ENCODE results near the gene SENP2. TPM values are rescaled to one million over a fixed set of nuclear protein-coding genes. Genes with fewer than 3 reads are reported as not detected.

The SENP2 gene
- total RNA-seq, 1 experiment from 2014 or later = 56.9 TPM

GRCh38 chr3:185653949-185654757, 68.1 kb downstream of the SENP2 start:
- ChIA-PET POLR2A (interaction anchor here (0.6 kb wide), 1 partner anchor 135 kb away, joined by 3 read pairs; no protein-coding TSS in a partner anchor), CTCF (no interaction called here)
- peaks cover 72% of the 10 kb centered on the region for H3K36me3 Mint-ChIP-seq

GRCh38 chr3:185654758-185655145, 68.7 kb downstream of the SENP2 start:
- Mint-ChIP-seq H3K27ac (no peak overlapping the region), H3K36me3 (peaks cover 71% of the 10 kb centered on the region), H3K27me3 (ENCODE audit: low read depth) (no peaks in the 10 kb centered on the region; the same call in 1 of the 2 replicates), H3K9me3 (no peaks in the 10 kb centered on the region), H3K4me3 (no peak overlapping the region), H3K4me1 (no peaks in the 10 kb centered on the region)
- POLR2A ChIA-PET = interaction anchor here (0.6 kb wide), 1 partner anchor 135 kb away, joined by 3 read pairs; no protein-coding TSS in a partner anchor
- no peak for DNase-seq (ENCODE audit: low spot score)
- CTCF ChIA-PET = no interaction called here
- no peak for ATAC-seq
- TF ChIP-seq PRRX2 (CRISPR knock-in tag; IDR thresholded peaks at IDR 0.05) (no peak), ZNF396 (CRISPR knock-in tag; IDR thresholded peaks at IDR 0.05; ENCODE audit: borderline replicate concordance) (no peak), ZNF121 (CRISPR knock-in tag; IDR thresholded peaks at IDR 0.05) (no peak), IRF2 (CRISPR knock-in tag; IDR thresholded peaks at IDR 0.05; ENCODE audit: borderline replicate concordance, low read depth) (no peak), ATF1 (CRISPR knock-in tag; IDR thresholded peaks at IDR 0.05) (no peak), NFATC4 (CRISPR knock-in tag; IDR thresholded peaks at IDR 0.05) (no peak), SP1 (CRISPR knock-in tag; conservative IDR thresholded peaks at IDR 0.05) (no peak), ATF6 (CRISPR knock-in tag; IDR thresholded peaks at IDR 0.05) (no peak), JAZF1 (CRISPR knock-in tag; IDR thresholded peaks at IDR 0.05) (no peak)

More at GRCh38 chr3:185653949-185654757, 68.1 kb downstream of the SENP2 start:
- Mint-ChIP-seq H3K27me3 (ENCODE audit: low read depth) (no peaks in the 10 kb centered on the region; the same call in 1 of the 2 replicates), H3K4me1 (no peaks in the 10 kb centered on the region), H3K27ac (no peak overlapping the region; the same call in 1 of the 2 replicates), H3K4me3 (no peak overlapping the region), H3K9me3 (no peaks in the 10 kb centered on the region)
- no peak for DNase-seq (ENCODE audit: low spot score)
- no peak for ATAC-seq
- TF ChIP-seq USF2 (CRISPR knock-in tag; IDR thresholded peaks at IDR 0.05) = no peak
- no peak for TF ChIP-seq ZNF232 (CRISPR knock-in tag; IDR thresholded peaks at IDR 0.05)
- TF ChIP-seq NR1H2 (CRISPR knock-in tag; IDR thresholded peaks at IDR 0.05) = no peak
- TF ChIP-seq, protein P1, sequence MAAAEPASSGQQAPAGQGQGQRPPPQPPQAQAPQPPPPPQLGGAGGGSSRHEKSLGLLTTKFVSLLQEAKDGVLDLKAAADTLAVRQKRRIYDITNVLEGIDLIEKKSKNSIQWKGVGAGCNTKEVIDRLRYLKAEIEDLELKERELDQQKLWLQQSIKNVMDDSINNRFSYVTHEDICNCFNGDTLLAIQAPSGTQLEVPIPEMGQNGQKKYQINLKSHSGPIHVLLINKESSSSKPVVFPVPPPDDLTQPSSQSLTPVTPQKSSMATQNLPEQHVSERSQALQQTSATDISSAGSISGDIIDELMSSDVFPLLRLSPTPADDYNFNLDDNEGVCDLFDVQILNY (CRISPR knock-in tag; IDR thresholded peaks at IDR 0.05) = no peak
- no peak for TF ChIP-seq STAT6 (CRISPR knock-in tag; conservative IDR thresholded peaks at IDR 0.05; ENCODE audit: low read depth)
- no peak for TF ChIP-seq MXD4 (CRISPR knock-in tag; IDR thresholded peaks at IDR 0.05; ENCODE audit: borderline replicate concordance)
- TF ChIP-seq JAZF1 (CRISPR knock-in tag; IDR thresholded peaks at IDR 0.05) = no peak
- TF ChIP-seq ZNF396 (CRISPR knock-in tag; IDR thresholded peaks at IDR 0.05; ENCODE audit: borderline replicate concordance) = no peak
- TF ChIP-seq ZNF416 (CRISPR knock-in tag; IDR thresholded peaks at IDR 0.05) = no peak
- no peak for TF ChIP-seq HMGXB4 (CRISPR knock-in tag; IDR thresholded peaks at IDR 0.05)
- TF ChIP-seq, protein P2, sequence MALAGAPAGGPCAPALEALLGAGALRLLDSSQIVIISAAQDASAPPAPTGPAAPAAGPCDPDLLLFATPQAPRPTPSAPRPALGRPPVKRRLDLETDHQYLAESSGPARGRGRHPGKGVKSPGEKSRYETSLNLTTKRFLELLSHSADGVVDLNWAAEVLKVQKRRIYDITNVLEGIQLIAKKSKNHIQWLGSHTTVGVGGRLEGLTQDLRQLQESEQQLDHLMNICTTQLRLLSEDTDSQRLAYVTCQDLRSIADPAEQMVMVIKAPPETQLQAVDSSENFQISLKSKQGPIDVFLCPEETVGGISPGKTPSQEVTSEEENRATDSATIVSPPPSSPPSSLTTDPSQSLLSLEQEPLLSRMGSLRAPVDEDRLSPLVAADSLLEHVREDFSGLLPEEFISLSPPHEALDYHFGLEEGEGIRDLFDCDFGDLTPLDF (CRISPR knock-in tag; IDR thresholded peaks at IDR 0.05) = no peak
